ENCODE data around the gene ACSF2. TPM values are rescaled to one million over a fixed set of nuclear protein-coding genes. Genes with fewer than 3 reads are reported as not detected.
A peak's percentile ranks its signal among the peaks of the same experiment; 100 is the strongest.

The ACSF2 gene
- total and polyA plus RNA-seq, 2 of the 13 experiments (the other 11 are each of a cell fraction or from before 2014, with no cell fraction given), result 87.3 to 109 TPM

- TF ChIP-seq ZNF501 (CRISPR knock-in tag; IDR thresholded peaks at IDR 0.05), result peak; percentile 84
- no peak for TF ChIP-seq JUN (CRISPR knock-in tag; IDR thresholded peaks at IDR 0.05)
- no peak for TF ChIP-seq ZNF280B (CRISPR knock-in tag; IDR thresholded peaks at IDR 0.05; ENCODE audit: borderline replicate concordance)
- TF ChIP-seq HDAC6 (IDR thresholded peaks at IDR 0.05; ENCODE audit: low read depth, low read length), result no peak
- TF ChIP-seq ZNF674 (CRISPR knock-in tag; IDR thresholded peaks at IDR 0.05; ENCODE audit: low read depth), result no peak
- TF ChIP-seq ZNF337 (CRISPR knock-in tag; IDR thresholded peaks at IDR 0.05; ENCODE audit: borderline replicate concordance, low read depth), result no peak
- TF ChIP-seq FOXK2 (IDR thresholded peaks at IDR 0.05), result no peak
- peak; percentile 73 for TF ChIP-seq CBFB (CRISPR knock-in tag; IDR thresholded peaks at IDR 0.05)
- no peak for TF ChIP-seq ZNF354B (CRISPR knock-in tag; IDR thresholded peaks at IDR 0.05)
- 0 out of 2 replicates have a peak, but pooled peaks have one; percentile 54 for TF ChIP-seq RELA (CRISPR knock-in tag; IDR thresholded peaks at IDR 0.05)
- TF ChIP-seq ZNF737 (CRISPR knock-in tag; IDR thresholded peaks at IDR 0.05; ENCODE audit: borderline replicate concordance), result no peak
- TF ChIP-seq ZBTB4 (CRISPR knock-in tag; IDR thresholded peaks at IDR 0.05; ENCODE audit: borderline replicate concordance), result no peak
- TF ChIP-seq SETDB1 (CRISPR knock-in tag; IDR thresholded peaks at IDR 0.05; ENCODE audit: borderline replicate concordance), result no peak
- no peak for TF ChIP-seq SP2 (CRISPR knock-in tag; IDR thresholded peaks at IDR 0.05)
- 0 out of 2 replicates have a peak, but pooled peaks have one; percentile 42 for TF ChIP-seq MED13 (CRISPR knock-in tag; IDR thresholded peaks at IDR 0.05)
- no peak for TF ChIP-seq ZFP91 (CRISPR knock-in tag; IDR thresholded peaks at IDR 0.05; ENCODE audit: borderline replicate concordance)
- TF ChIP-seq ZBTB33 (CRISPR knock-in tag; IDR thresholded peaks at IDR 0.05), result peak; percentile 49; the same call in 1 of the 2 replicates
- TF ChIP-seq CEBPZ (IDR thresholded peaks at IDR 0.05; ENCODE audit: low read length), result no peak
- no peak for TF ChIP-seq GPN1 (CRISPR knock-in tag; IDR thresholded peaks at IDR 0.05; ENCODE audit: borderline replicate concordance)
Measured at GRCh38 chr17:50482516-50482915, 56.5 kb downstream of the ACSF2 start (continued).

Data from HepG2 (cell line).